ENCODE measurements around the gene NOS1AP. TPM values are rescaled to one million over a fixed set of nuclear protein-coding genes. Genes with fewer than 3 reads are reported as not detected.

Gene NOS1AP
- total and polyA plus RNA-seq, 9 of the 15 experiments (the other 6 are each of a cell fraction or from before 2014, with no cell fraction given) = 0.07 to 1.5 (median 0.22) TPM

DNA sequence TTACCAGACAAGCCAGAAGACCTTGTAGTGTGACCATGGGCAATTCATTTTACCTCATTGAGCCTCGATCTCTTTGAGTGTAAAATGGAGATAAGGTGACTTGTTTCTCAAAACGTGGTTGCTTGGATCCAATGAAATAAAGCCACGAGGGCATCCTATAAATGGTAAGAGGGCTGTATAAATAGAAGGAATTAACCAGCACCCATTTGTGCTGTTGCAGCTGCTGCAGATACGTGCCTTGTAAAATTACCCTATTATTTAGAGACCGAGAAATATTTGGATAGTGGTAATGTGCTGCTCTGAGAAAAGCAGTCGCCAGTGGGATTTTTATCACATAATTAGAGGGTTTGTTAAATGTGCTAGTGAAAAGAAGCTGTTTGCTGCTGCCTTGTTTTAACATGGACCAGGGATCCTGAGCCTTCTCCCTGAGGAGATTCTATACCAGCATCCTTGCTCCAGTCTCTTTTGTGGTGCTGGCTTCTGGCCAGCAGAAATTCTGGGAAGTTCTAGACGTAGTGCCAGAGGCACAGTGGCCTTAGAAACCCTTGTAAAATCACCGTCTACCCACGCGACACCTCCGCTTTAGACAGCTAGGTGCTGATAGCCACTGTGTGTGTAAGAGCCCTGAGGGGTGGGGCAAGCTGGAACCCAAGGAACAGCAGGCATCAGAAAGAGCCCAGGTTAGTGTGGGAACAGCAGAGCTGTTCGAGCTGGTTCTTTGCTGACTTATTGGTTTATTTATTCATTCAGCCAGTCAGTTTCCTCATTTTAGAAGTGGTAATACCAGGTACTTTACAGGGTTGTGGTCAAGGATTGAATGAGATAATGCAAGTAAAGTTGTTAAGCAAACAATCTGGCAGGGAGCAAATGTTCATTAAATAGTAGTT, 137.5 kb downstream of the NOS1AP start:
- FAIRE-seq (no peak), ATAC-seq (no peak), DNase-seq (ENCODE audit: extremely low read depth in 1 of 4, low spot score in 3 of 4) (no peak)
- Histone ChIP-seq H3K36me3 (ENCODE audit: control insufficient read depth, insufficient read depth, low read length) (no peaks in the 10 kb centered on the region), H3K4me1 (replicated peaks in 1 of 2; ENCODE audit: control insufficient read depth in 2 of 2, insufficient read depth in 2 of 2, low read length in 2 of 2) (no peaks in the 10 kb centered on the region), H3K27ac (ENCODE audit: extremely low read depth, low read depth, low read length) (no peak overlapping the region), H2AFZ (ENCODE audit: low read depth, low read length) (no peak overlapping the region), H3K79me2 (ENCODE audit: control insufficient read depth, insufficient read depth, low read length) (no peaks in the 10 kb centered on the region), H3K9me1 (ENCODE audit: control insufficient read depth, insufficient read depth, low read length) (no peaks in the 10 kb centered on the region), H3K27me3 (ENCODE audit: control insufficient read depth in 2 of 2, insufficient read depth in 2 of 2, low read length in 2 of 2) (peaks cover 7 to 19% of the 10 kb centered on the region in 2 experiments; a peak in 3 of 5 replicates), H3K9ac (ENCODE audit: insufficient read depth in 1 of 2, low read depth in 2 of 2, low read length in 2 of 2) (no peak overlapping the region), H3K4me3 (no peak overlapping the region), H3K9me3 (replicated peaks; ENCODE audit: control insufficient read depth, insufficient read depth, low read depth, low read length) (no peaks in the 10 kb centered on the region), H4K20me1 (replicated peaks; ENCODE audit: control insufficient read depth, insufficient read depth, low read length) (no peaks in the 10 kb centered on the region; the same call in 1 of the 2 replicates), H3K4me2 (ENCODE audit: insufficient read depth, low read length) (no peak overlapping the region)
- 0% methylated on average over 12 of the region's 12 CpGs for WGBS (ENCODE audit: insufficient coverage, low coverage, missing lambda C conversion rate)
- intact Hi-C loops (cut with micrococcal nuclease) = no loop called here
- TF ChIP-seq TCF7L2 (IDR thresholded peaks at IDR 0.05; ENCODE audit: low read depth, low read length) (no peak), TAL1 (IDR thresholded peaks at IDR 0.05) (no peak), ARHGAP35 (IDR thresholded peaks at IDR 0.05; ENCODE audit: partially characterized antibody) (no peak), ZNF436 (CRISPR knock-in tag; IDR thresholded peaks at IDR 0.05) (no peak), ZNF165 (CRISPR knock-in tag; IDR thresholded peaks at IDR 0.05; ENCODE audit: borderline replicate concordance) (no peak), FOXK1 (CRISPR knock-in tag; IDR thresholded peaks at IDR 0.05; ENCODE audit: borderline replicate concordance) (no peak), POLR2A (conservative IDR thresholded peaks at IDR 0.05) (no peak), SREBF2 (CRISPR knock-in tag; IDR thresholded peaks at IDR 0.05) (no peak), ELF1 (tag; IDR thresholded peaks at IDR 0.05) (no peak), NFYB (IDR thresholded peaks at IDR 0.05; ENCODE audit: extremely low read depth, insufficient read length) (no peak)
- TF ChIP-seq, protein P1, sequence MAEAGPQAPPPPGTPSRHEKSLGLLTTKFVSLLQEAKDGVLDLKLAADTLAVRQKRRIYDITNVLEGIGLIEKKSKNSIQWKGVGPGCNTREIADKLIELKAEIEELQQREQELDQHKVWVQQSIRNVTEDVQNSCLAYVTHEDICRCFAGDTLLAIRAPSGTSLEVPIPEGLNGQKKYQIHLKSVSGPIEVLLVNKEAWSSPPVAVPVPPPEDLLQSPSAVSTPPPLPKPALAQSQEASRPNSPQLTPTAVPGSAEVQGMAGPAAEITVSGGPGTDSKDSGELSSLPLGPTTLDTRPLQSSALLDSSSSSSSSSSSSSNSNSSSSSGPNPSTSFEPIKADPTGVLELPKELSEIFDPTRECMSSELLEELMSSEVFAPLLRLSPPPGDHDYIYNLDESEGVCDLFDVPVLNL (CRISPR knock-in tag; IDR thresholded peaks at IDR 0.05; ENCODE audit: low read depth) = no peak
- TF ChIP-seq, protein P2, sequence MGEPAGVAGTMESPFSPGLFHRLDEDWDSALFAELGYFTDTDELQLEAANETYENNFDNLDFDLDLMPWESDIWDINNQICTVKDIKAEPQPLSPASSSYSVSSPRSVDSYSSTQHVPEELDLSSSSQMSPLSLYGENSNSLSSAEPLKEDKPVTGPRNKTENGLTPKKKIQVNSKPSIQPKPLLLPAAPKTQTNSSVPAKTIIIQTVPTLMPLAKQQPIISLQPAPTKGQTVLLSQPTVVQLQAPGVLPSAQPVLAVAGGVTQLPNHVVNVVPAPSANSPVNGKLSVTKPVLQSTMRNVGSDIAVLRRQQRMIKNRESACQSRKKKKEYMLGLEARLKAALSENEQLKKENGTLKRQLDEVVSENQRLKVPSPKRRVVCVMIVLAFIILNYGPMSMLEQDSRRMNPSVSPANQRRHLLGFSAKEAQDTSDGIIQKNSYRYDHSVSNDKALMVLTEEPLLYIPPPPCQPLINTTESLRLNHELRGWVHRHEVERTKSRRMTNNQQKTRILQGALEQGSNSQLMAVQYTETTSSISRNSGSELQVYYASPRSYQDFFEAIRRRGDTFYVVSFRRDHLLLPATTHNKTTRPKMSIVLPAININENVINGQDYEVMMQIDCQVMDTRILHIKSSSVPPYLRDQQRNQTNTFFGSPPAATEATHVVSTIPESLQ (CRISPR knock-in tag; IDR thresholded peaks at IDR 0.05) = no peak
- no TSS peak for BruUV-seq (replicated peaks)
- in situ Hi-C loops (cut with MboI) = no loop called here
- POLR2A ChIA-PET = no interaction called here
- CTCF ChIA-PET (ENCODE audit: low intra/inter-chr PET ratio) = no interaction called here
